Endothelial cell of umbilical vein (primary cell): ENCODE measurements around the gene PSMB2. TPM values are rescaled to one million over a fixed set of nuclear protein-coding genes. Genes with fewer than 3 reads are reported as not detected.

Experiments
- BruUV-seq: library from RNA; stranded (reverse); fragments of 400-500 nt; replicated peaks from 2 replicates; lab custom pipeline; 2021; lab: Mats Ljungman, UMichigan
- CTCF ChIA-PET: fragments of 300-600, 350-600 bp; sonication (Branson Sonifier 250); formaldehyde crosslinking; loops from one replicate; lab custom pipeline; 2021; ENCODE audit warnings: antibody characterized with exemption, inconsistent platforms; lab: Charles Lee
- POLR2A ChIA-PET: fragments of 300-600, 350-600 bp; sonication (Branson Sonifier 250); formaldehyde crosslinking; loops from one replicate; lab custom pipeline; 2021; ENCODE audit warnings: antibody characterized with exemption, inconsistent platforms; lab: Charles Lee
- DNase-seq: peaks from one replicate; pipeline ENCODE4 v3.0.0-alpha.2; 2011; ENCODE audit warnings: low read depth, low spot score
- FAIRE-seq: peaks from 2 replicates; lab custom pipeline; 2011; peaks lifted over from hg19 to GRCh38; lab: Jason Lieb, UNC
- H2AFZ ChIP-seq: 2 replicates; pipeline ENCODE4 v1.6.0; 2012; ENCODE audit warnings: low read depth, low read length, control low read depth, inconsistent platforms
- H3K27ac ChIP-seq: 2 replicates; pipeline ENCODE4 v1.5.1; 2011; ENCODE audit warnings: low read depth, mild to moderate bottlenecking, control low read depth, low read length, moderate library complexity; ENCODE audit not compliant: insufficient read depth
- H3K27me3 ChIP-seq, 2 experiments: 2 replicates each; pipeline versions ENCODE4 v1.6.0 to v1.6.1; 2011; ENCODE audit warnings: low read length in 2 of 2, mixed read lengths in 1 of 2; ENCODE audit not compliant: control insufficient read depth in 2 of 2, insufficient read depth in 2 of 2
- H3K36me3 ChIP-seq, 2 experiments: 2 replicates in 1 of 2; 3 replicates in 1 of 2; pipeline ENCODE4 v1.5.1; 2011; ENCODE audit warnings: low read length in 2 of 2, mild to moderate bottlenecking in 1 of 2, moderate library complexity in 1 of 2; ENCODE audit not compliant: control insufficient read depth in 2 of 2, insufficient read depth in 2 of 2; ENCODE audit errors: extremely low read depth in 1 of 2
- H3K4me1 ChIP-seq: 3 replicates; pipeline ENCODE4 v1.5.1; 2011; ENCODE audit warnings: mild to moderate bottlenecking, low read length; ENCODE audit not compliant: control insufficient read depth, insufficient read depth; ENCODE audit errors: extremely low read depth
- H3K4me2 ChIP-seq: 2 replicates; pipeline ENCODE4 v1.6.1; 2011; ENCODE audit warnings: low read length, control low read depth, mixed read lengths; ENCODE audit not compliant: insufficient read depth
- H3K4me3 ChIP-seq, 3 experiments: fragments of 200-600 bp in 1 of 3; sonication (generic), shearing (Covaris generic) in 1 of 3; replicated peaks in 1 of 3; 2 replicates each; pipeline ENCODE4 v1.5.1; 2011 to 2016; ENCODE audit warnings: control low read depth in 3 of 3, low read length in 3 of 3, mild to moderate bottlenecking in 2 of 3, inconsistent platforms in 1 of 3, low read depth in 1 of 3, moderate library complexity in 1 of 3; ENCODE audit not compliant: insufficient read depth in 1 of 3
- H3K79me2 ChIP-seq: 2 replicates; pipeline ENCODE4 v1.6.0; 2012; ENCODE audit warnings: low read length, inconsistent platforms; ENCODE audit not compliant: control insufficient read depth, insufficient read depth
- H3K9ac ChIP-seq: replicated peaks from 2 replicates; pipeline ENCODE3; 2011; ENCODE audit warnings: low read length, control low read depth; ENCODE audit not compliant: insufficient read depth; ENCODE audit errors: extremely low read depth
- H3K9me1 ChIP-seq: replicated peaks from 3 replicates; pipeline ENCODE4 v1.6.0; 2011; ENCODE audit warnings: mild to moderate bottlenecking, low read length; ENCODE audit not compliant: control insufficient read depth, insufficient read depth; ENCODE audit errors: extremely low read depth
- H3K9me3 ChIP-seq: replicated peaks from 2 replicates; pipeline ENCODE4 v1.5.1; 2012; ENCODE audit warnings: low read length, inconsistent platforms; ENCODE audit not compliant: control insufficient read depth, insufficient read depth
- H4K20me1 ChIP-seq: replicated peaks from 2 replicates; pipeline ENCODE3; 2011; ENCODE audit warnings: mild to moderate bottlenecking, low read length; ENCODE audit not compliant: control insufficient read depth, insufficient read depth; ENCODE audit errors: extremely low read depth
- CTCF ChIP-seq, 2 donors: IDR thresholded peaks; 1 replicate in 1 of 2; 2 replicates in 1 of 2; pipeline ENCODE4 v1.5.1; 2011; ENCODE audit warnings: low read length in 2 of 2, mild to moderate bottlenecking in 2 of 2, moderate library complexity in 2 of 2, control low read depth in 1 of 2, inconsistent platforms in 1 of 2, low read depth in 1 of 2; ENCODE audit not compliant: insufficient read depth in 1 of 2; ENCODE audit errors: extremely low read depth in 1 of 2
- EZH2 ChIP-seq: IDR thresholded peaks from 2 replicates; pipeline ENCODE4 v1.6.1; 2012; ENCODE audit warnings: borderline replicate concordance, low read depth, mild to moderate bottlenecking, moderate library complexity, low read length, inconsistent platforms; ENCODE audit not compliant: severe bottlenecking
- FOS ChIP-seq: IDR thresholded peaks from 2 replicates; pipeline ENCODE4 v1.6.1; 2011; ENCODE audit warnings: mild to moderate bottlenecking, low read length, moderate library complexity, borderline replicate concordance; ENCODE audit not compliant: insufficient read depth
- GATA2 ChIP-seq: IDR thresholded peaks from 2 replicates; pipeline ENCODE4 v1.7.0; 2011; ENCODE audit warnings: low read depth, mild to moderate bottlenecking, moderate library complexity, mixed read lengths, low read length; ENCODE audit not compliant: insufficient read length, insufficient read depth
- JUN ChIP-seq: IDR thresholded peaks from 2 replicates; pipeline ENCODE4 v1.6.1; 2011; ENCODE audit warnings: borderline replicate concordance, low read depth; ENCODE audit not compliant: insufficient read length, insufficient read depth
- MYC ChIP-seq: IDR thresholded peaks from one replicate; pipeline ENCODE4 v1.6.1; 2011; ENCODE audit warnings: mild to moderate bottlenecking, low read depth, low read length
- POLR2A ChIP-seq: IDR thresholded peaks from 2 replicates; pipeline ENCODE4 v1.6.1; 2012; ENCODE audit warnings: low read depth, mild to moderate bottlenecking, control low read depth, low read length
- POLR2AphosphoS5 ChIP-seq: IDR thresholded peaks from 2 replicates; pipeline ENCODE4 v1.6.1; 2012; ENCODE audit warnings: low read depth, mild to moderate bottlenecking, control low read depth, low read length, moderate library complexity; ENCODE audit not compliant: insufficient read depth
- dilution Hi-C: fragments of 300-500 bp; cut with MboI; formaldehyde crosslinking; loops from one replicate; pipeline ENCODE4 v1.15.0; 2019; ENCODE audit warnings: low sequenced_read_pairs; ENCODE audit not compliant: extremely low pct_ligation_motif_present
- intact Hi-C: fragments of 100-400 bp; cut with micrococcal nuclease; formaldehyde crosslinking; loops from one replicate; pipeline ENCODE4 v1.10.0; 2022
- polyA plus RNA-seq, 4 experiments: library from polyadenylated mRNA; depleted of rRNA in 3 of 4; stranded (reverse) in 3 of 4; unstranded in 1 of 4; fragments of >200 nt; gene quantifications; 2 replicates each; pipeline versions ENCODE4 v1.2.1 to v1.2.3, GENCODE V29; 2011 to 2012; ENCODE audit warnings: missing spikeins in 1 of 4
- total RNA-seq: library from RNA; stranded (reverse); gene quantifications from 2 replicates; pipeline ENCODE4 v1.2.3, GENCODE V29; 2021
- TF ChIP-seq, protein P1 (sequence below): IDR thresholded peaks from 2 replicates; pipeline ENCODE4 v1.6.1; 2011; ENCODE audit not compliant: insufficient read depth, insufficient read length

The PSMB2 gene
- total and polyA plus RNA-seq, 2 donors (not counting 3 experiments of a cell fraction or from before 2014, with no cell fraction given): 93.6 to 118 TPM

GRCh38 chr1:35559317-35559944, 81.9 kb downstream of the PSMB2 start:
- no peaks in the 10 kb centered on the region for H3K9me1 ChIP-seq

More at GRCh38 chr1:35559317-35559944, 81.9 kb downstream of the PSMB2 start:
- no TSS peak for BruUV-seq
- Histone ChIP-seq H3K36me3 (peaks cover 0 to 4% of the 10 kb centered on the region in 2 experiments), H3K9me3 (no peaks in the 10 kb centered on the region), H2AFZ (no peak overlapping the region), H3K27ac (no peak overlapping the region), H3K4me1 (peaks cover 6% of the 10 kb centered on the region), H4K20me1 (no peaks in the 10 kb centered on the region), H3K9ac (no peak overlapping the region), H3K27me3 (no peaks in the 10 kb centered on the region), H3K4me3 (no peak overlapping the region), H3K4me2 (no peak overlapping the region), H3K79me2 (peaks cover 13% of the 10 kb centered on the region)
- FAIRE-seq: no peak
- dilution Hi-C loops (no loop called here), intact Hi-C loops (loop anchor here (5.0 to 10.0 kb wide), 2 partner anchors 275 to 367 kb away; partner anchors contain the start of gene SFPQ)
- ChIA-PET CTCF (interaction anchor here (1.4 to 8.5 kb wide), 2 partner anchors 107 to 168 kb away, joined by 5 to 155 read pairs; no protein-coding TSS in a partner anchor), POLR2A (interaction anchor here (0.7 kb wide), 1 partner anchor 381 kb away, joined by 3 read pairs; no protein-coding TSS in a partner anchor)
- no peak for DNase-seq
- TF ChIP-seq, protein P1, sequence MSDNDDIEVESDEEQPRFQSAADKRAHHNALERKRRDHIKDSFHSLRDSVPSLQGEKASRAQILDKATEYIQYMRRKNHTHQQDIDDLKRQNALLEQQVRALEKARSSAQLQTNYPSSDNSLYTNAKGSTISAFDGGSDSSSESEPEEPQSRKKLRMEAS: no peak
- TF ChIP-seq JUN (no peak), POLR2A (no peak), EZH2 (no peak), CTCF (IDR thresholded peaks at IDR 0.05; ENCODE audit: extremely low read depth in 1 of 2, insufficient read depth in 1 of 2, low read depth in 1 of 2, low read length in 2 of 2) (no peak), GATA2 (no peak), MYC (no peak), POLR2AphosphoS5 (no peak), FOS (no peak)
